HepG2 (cell line): Measurements from ENCODE around the gene PARN. TPM values are rescaled to one million over a fixed set of nuclear protein-coding genes. Genes with fewer than 3 reads are reported as not detected.
A peak's percentile ranks its signal among the peaks of the same experiment; 100 is the strongest.

Experiments
- AKAP8 ChIP-seq: sonication (generic); formaldehyde crosslinking; IDR thresholded peaks from 2 replicates; pipeline ENCODE4 v1.5.1; 2020; ENCODE audit warnings: mild to moderate bottlenecking, missing genetic modification reagents
- ELF3 ChIP-seq: IDR thresholded peaks from 2 replicates; pipeline ENCODE4 v1.6.1; 2016; ENCODE audit warnings: missing genetic modification reagents, missing compliant biosample characterization
- EP300 ChIP-seq, 3 experiments: sonication (generic) in 1 of 3; formaldehyde crosslinking in 1 of 3; IDR thresholded peaks; 2 replicates each; pipeline versions ENCODE4 v1.5.1 to v1.6.1; 2011 to 2020; ENCODE audit warnings: low read depth in 2 of 3, low read length in 2 of 3, borderline replicate concordance in 1 of 3, improper control_type of control experiment in 1 of 3, mild to moderate bottlenecking in 1 of 3, missing genetic modification reagents in 1 of 3, moderate library complexity in 1 of 3
- HNRNPLL ChIP-seq: fragments of 200-400 bp; formaldehyde crosslinking; IDR thresholded peaks from 2 replicates; pipeline ENCODE4 v1.6.1; 2017; ENCODE audit warnings: mild to moderate bottlenecking, low read depth, low read length; ENCODE audit not compliant: poor library complexity, severe bottlenecking
- HOMEZ ChIP-seq: IDR thresholded peaks from 2 replicates; pipeline ENCODE4 v1.6.1; 2016; ENCODE audit warnings: low read depth
- MAF1 ChIP-seq: sonication (generic); formaldehyde crosslinking; IDR thresholded peaks from 2 replicates; pipeline ENCODE4 v1.5.0; 2020; ENCODE audit warnings: missing genetic modification reagents, borderline replicate concordance
- MTA3 ChIP-seq: sonication (generic); formaldehyde crosslinking; IDR thresholded peaks from 2 replicates; pipeline ENCODE4 v1.4.0; 2020; ENCODE audit warnings: missing genetic modification reagents
- PHF5A ChIP-seq: IDR thresholded peaks from one replicate; pipeline ENCODE4 v1.6.1; 2018; ENCODE audit warnings: low read depth, missing genetic modification reagents; ENCODE audit not compliant: unreplicated experiment
- THAP9 ChIP-seq: sonication (generic); formaldehyde crosslinking; IDR thresholded peaks from 2 replicates; pipeline ENCODE4; 2020; ENCODE audit warnings: missing genetic modification reagents, mild to moderate bottlenecking, borderline replicate concordance
- XRCC5 ChIP-seq: fragments of 200-400 bp; formaldehyde crosslinking; optimal IDR thresholded peaks from 2 replicates; pipeline ENCODE3; 2017; ENCODE audit warnings: mild to moderate bottlenecking, low read length
- ZBTB26 ChIP-seq: IDR thresholded peaks from 2 replicates; pipeline ENCODE4 v1.6.1; 2016; ENCODE audit warnings: missing compliant biosample characterization, missing genetic modification reagents, borderline replicate concordance
- ZBTB34 ChIP-seq: sonication (generic); formaldehyde crosslinking; IDR thresholded peaks from 2 replicates; pipeline ENCODE4 v1.8.0; 2022; ENCODE audit warnings: mild to moderate bottlenecking, missing genetic modification reagents
- ZBTB4 ChIP-seq: sonication (generic); formaldehyde crosslinking; IDR thresholded peaks from 2 replicates; pipeline ENCODE4 v1.4.0; 2020; ENCODE audit warnings: missing genetic modification reagents, mild to moderate bottlenecking, borderline replicate concordance
- ZKSCAN1 ChIP-seq: fragments of 150-350 bp; IDR thresholded peaks from 2 replicates; pipeline ENCODE4 v1.6.1; 2014; ENCODE audit warnings: low read length
- ZNF251 ChIP-seq: sonication (generic); formaldehyde crosslinking; IDR thresholded peaks from 2 replicates; pipeline ENCODE4 v1.9.0; 2021; ENCODE audit warnings: mild to moderate bottlenecking, missing genetic modification reagents
- ZNF264 ChIP-seq: sonication (generic); formaldehyde crosslinking; IDR thresholded peaks from 2 replicates; pipeline ENCODE4 v1.4.0; 2020; ENCODE audit warnings: missing genetic modification reagents
- ZNF879 ChIP-seq: sonication (generic); formaldehyde crosslinking; IDR thresholded peaks from 2 replicates; pipeline ENCODE4 v1.8.1; 2023; ENCODE audit warnings: missing genetic modification reagents
- polyA plus RNA-seq, 8 experiments: library from polyadenylated mRNA; depleted of rRNA in 3 of 8; stranded (reverse) in 7 of 8; unstranded in 1 of 8; fragments of >200 nt; fragmentation: Illumina TruSeq in 4 of 8; extraction: Trizol in 4 of 8; gene quantifications; 2 replicates each; pipeline versions ENCODE4 v1.2.1 to v1.2.3, GENCODE V29; 2011 to 2016; ENCODE audit warnings: low read depth in 4 of 8, missing spikeins in 1 of 8, mixed read lengths in 1 of 8; ENCODE audit not compliant: insufficient read depth in 1 of 8
- total RNA-seq, 5 experiments: library from RNA; depleted of rRNA; stranded (reverse); fragments of >200 nt; fragmentation: Illumina TruSeq; extraction: Trizol; gene quantifications; 2 replicates each; pipeline ENCODE4 v1.2.3, GENCODE V29; 2016; ENCODE audit warnings: low read depth in 1 of 5

Gene PARN
- total and polyA plus RNA-seq, 2 of the 13 experiments (the other 11 are each of a cell fraction or from before 2014, with no cell fraction given) = 13.3 to 47.6 TPM

GRCh38 chr16:14497245-14498082, 132.6 kb downstream of the PARN start (continued):
- TF ChIP-seq ZBTB34 (CRISPR knock-in tag) (no peak), ZKSCAN1 (no peak), HNRNPLL (no peak), AKAP8 (CRISPR knock-in tag) (no peak), ZBTB4 (peak; percentile 79; the same call in 1 of the 2 replicates), XRCC5 (no peak), ZNF264 (no peak), THAP9 (CRISPR knock-in tag) (peak; percentile 76; the same call in 1 of the 2 replicates), ZNF879 (CRISPR knock-in tag) (no peak), PHF5A (CRISPR knock-in tag) (no peak), EP300 (IDR thresholded peaks at IDR 0.05; ENCODE audit: low read depth in 2 of 2, low read length in 2 of 2) (peak in 1 of 2 experiments; percentile 74; a peak in 2 of 4 replicates), EP300 (CRISPR knock-in tag; IDR thresholded peaks at IDR 0.05; ENCODE audit: borderline replicate concordance) (peak; percentile 67; the same call in 1 of the 2 replicates), ZNF251 (CRISPR knock-in tag) (no peak), ZBTB26 (CRISPR knock-in tag) (no peak; the same call in 1 of the 2 replicates), MAF1 (CRISPR knock-in tag) (no peak), ELF3 (peak; percentile 14; the same call in 1 of the 2 replicates), HOMEZ (CRISPR knock-in tag) (0 out of 2 replicates have a peak, but pooled peaks have one; percentile 13), MTA3 (CRISPR knock-in tag) (no peak)
